HL-60/S4 treated with phorbol 12-myristate 13-acetate at 8.2 ng/mL for 4 days and 3 days (cell line): ENCODE measurements around the gene SWSAP1.

Experiments used
- in situ Hi-C: fragments of 300-500 bp; cut with MboI; formaldehyde crosslinking; loops from 2 replicates; pipeline ENCODE4 v1.15.0; 2022; ENCODE audit warnings: low sequenced_read_pairs

Gene SWSAP1

GRCh38 chr19:11408591-11408990, 34.1 kb downstream of the SWSAP1 start:
- in situ Hi-C loops: no loop called here

GRCh38 chr19:11410682-11411081, 36.2 kb downstream of the SWSAP1 start:
- in situ Hi-C loops: no loop called here

GRCh38 chr19:11414544-11414943, 40.1 kb downstream of the SWSAP1 start:
- in situ Hi-C loops: no loop called here

GRCh38 chr19:11416346-11417052, 42.0 kb downstream of the SWSAP1 start:
- in situ Hi-C loops: no loop called here

- in situ Hi-C loops: no loop called here
Observed at GRCh38 chr19:11418094-11418548, 43.7 kb downstream of the SWSAP1 start.

GRCh38 chr19:11418549-11419506, 44.4 kb downstream of the SWSAP1 start, which contains the start of gene RGL3:
RGL3 (minus strand) TSS chr19:11419314; CDS start chr19:11419278, 36 bp downstream.
- in situ Hi-C loops: no loop called here

- in situ Hi-C loops: no loop called here
Observed at GRCh38 chr19:11420429-11421370, 46.2 kb downstream of the SWSAP1 start.

GRCh38 chr19:11421371-11422098, 47.1 kb downstream of the SWSAP1 start:
- in situ Hi-C loops: no loop called here

- in situ Hi-C loops: no loop called here
Observed at GRCh38 chr19:11422163-11423065, 47.9 kb downstream of the SWSAP1 start.

GRCh38 chr19:11423164-11423790, 48.8 kb downstream of the SWSAP1 start:
- in situ Hi-C loops: no loop called here

GRCh38 chr19:11423791-11424181, 49.3 kb downstream of the SWSAP1 start:
- in situ Hi-C loops: no loop called here
